Thoracic aorta (tissue), 2 donors: ENCODE measurements around the gene MADD. TPM values are rescaled to one million over a fixed set of nuclear protein-coding genes. Genes with fewer than 3 reads are reported as not detected.

Source experiments
- ATAC-seq: fragments of 150-250 bp; one replicate; pipeline ENCODE4 v1.8.0; 2017; ENCODE audit warnings: low read depth; ENCODE audit not compliant: insufficient number of reproducible peaks, low FRiP score
- DNase-seq: peaks from one replicate; pipeline ENCODE4 v3.0.0-alpha.2; 2020; ENCODE audit warnings: low spot score
- H3K27ac ChIP-seq, 2 donors: fragments of 200-600 bp; sonication (generic); 1 replicate in 1 of 2; 2 replicates in 1 of 2; pipeline ENCODE4 v1.5.1; 2016; ENCODE audit warnings: mild to moderate bottlenecking in 2 of 2, moderate library complexity in 2 of 2
- H3K27me3 ChIP-seq: fragments of 200-600 bp; sonication (generic); replicated peaks from 2 replicates; pipeline ENCODE4 v1.6.0; 2016; ENCODE audit warnings: mild to moderate bottlenecking; ENCODE audit not compliant: insufficient read depth
- H3K36me3 ChIP-seq: fragments of 200-600 bp; sonication (generic); one replicate; pipeline ENCODE4 v1.5.1; 2016
- H3K4me1 ChIP-seq, 2 donors: fragments of 200-600 bp; sonication (generic); 1 replicate in 1 of 2; 2 replicates in 1 of 2; pipeline versions ENCODE4 v1.5.1 to v1.6.0; 2016; ENCODE audit warnings: low read depth in 2 of 2, mild to moderate bottlenecking in 1 of 2; ENCODE audit not compliant: control insufficient read depth in 1 of 2
- H3K4me3 ChIP-seq: fragments of 200-600 bp; sonication (generic); 2 replicates; pipeline ENCODE4 v1.5.1; 2016; ENCODE audit warnings: mild to moderate bottlenecking
- H3K9me3 ChIP-seq: fragments of 200-600 bp; sonication (generic); 2 replicates; pipeline ENCODE4 v1.5.1; 2016
- CTCF ChIP-seq: fragments of 200-600 bp; sonication (generic); IDR thresholded peaks from one replicate; pipeline ENCODE4 v1.5.1; 2019; ENCODE audit warnings: antibody characterized with exemption
- total RNA-seq, 2 donors: library from RNA; depleted of rRNA; stranded (reverse); fragments of >200 nt; gene quantifications; one replicate each; pipeline versions ENCODE4 v1.1.0 to v1.2.3, GENCODE V29; 2016

MADD gene
- total RNA-seq, 2 donors from 2014 or later = 58.9 to 74.3 TPM

- Histone ChIP-seq H3K4me1 (peaks cover 21 to 31% of the 10 kb centered on the region in 2 donors), H3K27me3 (no peaks in the 10 kb centered on the region), H3K9me3 (no peaks in the 10 kb centered on the region), H3K36me3 (peaks cover 33% of the 10 kb centered on the region), H3K4me3 (no peak overlapping the region), H3K27ac (no peak overlapping the region)
- TF ChIP-seq CTCF = no peak
- ATAC-seq (no peak), DNase-seq (no peak)
Measured at GRCh38 chr11:47272706-47273105, 2.8 kb downstream of the MADD start.

- H3K4me3 ChIP-seq = no peak overlapping the region
- H3K27ac ChIP-seq = no peak overlapping the region
- no peak for TF ChIP-seq CTCF
- peaks cover 47% of the 10 kb centered on the region for H3K36me3 ChIP-seq
- H3K4me1 ChIP-seq = peaks cover 14 to 19% of the 10 kb centered on the region in 2 donors
- H3K27me3 ChIP-seq = no peaks in the 10 kb centered on the region
- DNase-seq (no peak), ATAC-seq (no peak)
- no peaks in the 10 kb centered on the region for H3K9me3 ChIP-seq
Measured at GRCh38 chr11:47274495-47275235, 4.7 kb downstream of the MADD start.

GRCh38 chr11:47276923-47277322 lies 7.0 kb downstream of the MADD start:
- no peak overlapping the region for H3K27ac ChIP-seq
- TF ChIP-seq CTCF = no peak
- no peak for ATAC-seq
- no peak for DNase-seq
- H3K9me3 ChIP-seq = no peaks in the 10 kb centered on the region
- H3K27me3 ChIP-seq = no peaks in the 10 kb centered on the region
- H3K4me3 ChIP-seq = no peak overlapping the region
- H3K36me3 ChIP-seq = peaks cover 66% of the 10 kb centered on the region
- peaks cover 3 to 5% of the 10 kb centered on the region in 2 donors for H3K4me1 ChIP-seq

GRCh38 chr11:47278058-47278457 lies 8.1 kb downstream of the MADD start:
- Histone ChIP-seq H3K4me1 (no peaks in the 10 kb centered on the region), H3K4me3 (no peak overlapping the region), H3K9me3 (no peaks in the 10 kb centered on the region), H3K36me3 (peaks cover 75% of the 10 kb centered on the region), H3K27me3 (no peaks in the 10 kb centered on the region), H3K27ac (no peak overlapping the region)
- no peak for ATAC-seq
- no peak for TF ChIP-seq CTCF
- no peak for DNase-seq

- ATAC-seq (no peak), DNase-seq (no peak)
- no peak overlapping the region for H3K4me3 ChIP-seq
- H3K4me1 ChIP-seq = no peaks in the 10 kb centered on the region
- H3K36me3 ChIP-seq = peaks cover 80% of the 10 kb centered on the region
- no peak for TF ChIP-seq CTCF
- no peak overlapping the region for H3K27ac ChIP-seq
- no peaks in the 10 kb centered on the region for H3K27me3 ChIP-seq
- H3K9me3 ChIP-seq = no peaks in the 10 kb centered on the region
Measured at GRCh38 chr11:47278769-47279168, 8.8 kb downstream of the MADD start.
